Activated naive CD4-positive, alpha-beta T cell treated with anti-CD3 and anti-CD28 coated beads, Interleukin-2, amount 50 U/mL, for 24 hours (primary cell): ENCODE data around the gene ITGB5.

Experiments used
- H3K27ac Mint-ChIP-seq: one replicate; pipeline ENCODE4 v1.8.0; 2021; ENCODE audit warnings: mild to moderate bottlenecking, mixed read lengths
- H3K27me3 Mint-ChIP-seq: one replicate; pipeline ENCODE4 v1.8.0; 2021; ENCODE audit warnings: mixed read lengths
- H3K36me3 Mint-ChIP-seq: one replicate; pipeline ENCODE4 v1.8.0; 2021; ENCODE audit warnings: mixed read lengths
- H3K4me1 Mint-ChIP-seq: one replicate; pipeline ENCODE4 v1.8.0; 2021; ENCODE audit warnings: mixed read lengths
- H3K4me3 Mint-ChIP-seq: one replicate; pipeline ENCODE4 v1.8.0; 2021; ENCODE audit warnings: mild to moderate bottlenecking, mixed read lengths
- H3K9me3 Mint-ChIP-seq: one replicate; pipeline ENCODE4 v1.8.0; 2021; ENCODE audit warnings: mixed read lengths

The ITGB5 gene

GRCh38 chr3:124853446-124853845, 33.7 kb downstream of the ITGB5 start:
- no peaks in the 10 kb centered on the region for H3K9me3 Mint-ChIP-seq

DNA sequence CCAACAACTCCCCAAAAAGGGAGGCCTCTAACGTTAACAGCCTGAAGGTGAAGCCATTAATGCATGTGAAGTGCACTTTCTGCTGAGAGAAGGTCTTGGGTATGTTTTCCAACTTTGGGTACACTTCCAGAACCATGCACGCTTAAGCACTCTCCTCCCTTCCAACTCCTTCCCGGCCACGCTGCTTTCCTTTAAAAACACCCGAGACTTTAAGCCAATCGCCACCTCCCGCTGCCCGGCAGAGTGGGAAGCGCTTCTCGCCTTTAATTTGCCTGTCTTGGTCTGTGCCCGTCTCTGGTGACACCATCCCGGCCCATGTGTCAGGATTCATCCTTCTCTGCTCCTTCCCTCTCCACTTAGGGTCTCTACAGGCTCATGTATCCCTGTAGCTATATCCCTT, 35.3 kb downstream of the ITGB5 start:
- Mint-ChIP-seq H3K4me1 (no peaks in the 10 kb centered on the region), H3K27me3 (peaks cover 2% of the 10 kb centered on the region), H3K9me3 (no peaks in the 10 kb centered on the region), H3K36me3 (no peaks in the 10 kb centered on the region), H3K4me3 (no peak overlapping the region), H3K27ac (no peak overlapping the region)

More at GRCh38 chr3:124853446-124853845, 33.7 kb downstream of the ITGB5 start:
- no peaks in the 10 kb centered on the region for H3K36me3 Mint-ChIP-seq
- H3K4me1 Mint-ChIP-seq, result no peaks in the 10 kb centered on the region
- H3K27ac Mint-ChIP-seq, result no peak overlapping the region
- no peak overlapping the region for H3K4me3 Mint-ChIP-seq
- H3K27me3 Mint-ChIP-seq, result peaks cover 2% of the 10 kb centered on the region

- Mint-ChIP-seq H3K36me3 (no peaks in the 10 kb centered on the region), H3K27me3 (peaks cover 2% of the 10 kb centered on the region), H3K4me3 (no peak overlapping the region), H3K4me1 (no peaks in the 10 kb centered on the region), H3K9me3 (no peaks in the 10 kb centered on the region), H3K27ac (no peak overlapping the region)
Measured at GRCh38 chr3:124851136-124851535, 36.0 kb downstream of the ITGB5 start.

DNA sequence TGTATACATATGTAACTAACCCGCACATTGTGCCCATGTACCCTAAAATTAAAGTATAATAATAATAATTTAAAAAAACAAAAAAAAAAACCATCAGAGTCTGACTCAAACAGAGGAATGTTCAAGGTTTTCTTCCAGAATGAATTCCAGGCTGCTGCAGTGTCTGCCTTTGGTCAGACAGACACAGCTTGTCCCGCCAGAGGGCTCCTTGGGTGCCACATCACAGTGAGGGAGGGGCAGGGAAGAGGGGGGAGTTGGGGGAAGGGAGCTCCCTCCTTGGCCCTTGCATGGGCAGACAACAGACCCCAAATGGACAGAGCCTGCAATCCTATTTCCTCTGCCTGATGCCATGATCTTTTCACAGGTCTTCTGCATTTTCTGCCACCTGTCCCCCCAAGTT, 36.5 kb downstream of the ITGB5 start:
- H3K4me3 Mint-ChIP-seq, result no peak overlapping the region
- no peaks in the 10 kb centered on the region for H3K27me3 Mint-ChIP-seq
- no peaks in the 10 kb centered on the region for H3K4me1 Mint-ChIP-seq
- H3K36me3 Mint-ChIP-seq, result no peaks in the 10 kb centered on the region
- H3K9me3 Mint-ChIP-seq, result no peaks in the 10 kb centered on the region
- no peak overlapping the region for H3K27ac Mint-ChIP-seq

DNA sequence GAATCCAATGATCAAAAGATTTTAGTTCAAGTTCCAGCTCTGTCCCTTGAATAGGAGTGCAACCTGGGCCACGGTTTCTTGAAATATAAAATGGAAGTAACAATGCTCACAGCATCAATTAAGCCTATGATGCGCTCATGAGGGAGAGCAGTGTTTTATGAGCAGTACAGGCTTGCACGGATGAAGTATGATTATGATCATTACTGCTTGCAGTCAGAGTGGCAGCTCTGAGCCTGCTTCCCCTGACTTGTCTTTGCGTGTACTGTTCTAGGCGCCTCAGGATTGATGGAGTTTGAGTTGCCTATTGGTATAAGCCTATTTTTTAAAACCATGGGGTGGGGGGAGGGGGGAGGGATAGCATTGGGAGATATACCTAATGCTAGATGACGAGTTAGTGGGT, 37.0 kb downstream of the ITGB5 start:
- Mint-ChIP-seq H3K27me3 (no peaks in the 10 kb centered on the region), H3K4me3 (no peak overlapping the region), H3K36me3 (no peaks in the 10 kb centered on the region), H3K27ac (no peak overlapping the region), H3K9me3 (no peaks in the 10 kb centered on the region), H3K4me1 (no peaks in the 10 kb centered on the region)

DNA sequence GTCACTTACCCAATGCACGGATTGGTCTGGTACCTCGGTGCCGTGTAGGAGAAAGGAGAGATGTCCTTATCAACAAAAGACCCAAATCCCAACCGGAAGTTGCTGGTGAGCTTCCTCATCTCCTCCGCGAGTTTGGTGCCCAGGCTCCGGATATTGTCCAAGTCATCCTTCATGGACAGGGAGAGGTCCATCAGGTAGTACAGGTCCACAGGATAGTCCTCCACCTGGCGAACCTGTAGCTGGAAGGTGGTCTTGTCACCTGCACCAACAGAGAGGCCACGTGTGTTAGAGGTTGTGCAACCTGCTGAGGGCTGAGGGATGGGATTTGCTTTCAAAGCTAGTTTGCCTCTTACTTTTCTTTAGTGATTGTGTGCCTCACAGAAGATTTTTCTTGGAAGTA, 38.9 kb downstream of the ITGB5 start:
- no peak overlapping the region for H3K27ac Mint-ChIP-seq
- no peak overlapping the region for H3K4me3 Mint-ChIP-seq
- no peaks in the 10 kb centered on the region for H3K27me3 Mint-ChIP-seq
- no peaks in the 10 kb centered on the region for H3K36me3 Mint-ChIP-seq
- no peaks in the 10 kb centered on the region for H3K9me3 Mint-ChIP-seq
- no peaks in the 10 kb centered on the region for H3K4me1 Mint-ChIP-seq

GRCh38 chr3:124847863-124848262, 39.3 kb downstream of the ITGB5 start:
- Mint-ChIP-seq H3K9me3 (no peaks in the 10 kb centered on the region), H3K4me1 (no peaks in the 10 kb centered on the region), H3K27ac (no peak overlapping the region), H3K36me3 (no peaks in the 10 kb centered on the region), H3K27me3 (no peaks in the 10 kb centered on the region), H3K4me3 (no peak overlapping the region)

DNA sequence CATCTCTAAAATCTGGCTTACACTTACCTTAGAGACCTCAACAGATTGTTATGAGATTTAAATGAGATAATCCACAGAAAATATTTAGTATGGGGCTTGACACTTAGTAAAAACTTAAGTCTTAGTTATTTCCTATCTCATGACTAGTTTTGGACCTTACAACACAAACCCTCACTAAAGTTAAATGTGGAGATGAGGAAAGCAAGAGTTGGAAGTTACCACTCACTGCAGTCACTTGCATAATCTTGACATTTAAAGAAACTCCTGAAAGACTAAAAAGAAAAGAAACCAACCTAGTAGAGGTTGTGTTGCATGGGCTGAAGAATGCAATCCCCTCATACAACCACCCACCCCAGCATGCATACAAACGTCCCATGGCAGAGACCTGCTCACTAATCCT, 40.1 kb downstream of the ITGB5 start:
- Mint-ChIP-seq H3K4me3 (no peak overlapping the region), H3K27ac (no peak overlapping the region), H3K9me3 (no peaks in the 10 kb centered on the region), H3K36me3 (no peaks in the 10 kb centered on the region), H3K27me3 (no peaks in the 10 kb centered on the region), H3K4me1 (no peaks in the 10 kb centered on the region)

DNA sequence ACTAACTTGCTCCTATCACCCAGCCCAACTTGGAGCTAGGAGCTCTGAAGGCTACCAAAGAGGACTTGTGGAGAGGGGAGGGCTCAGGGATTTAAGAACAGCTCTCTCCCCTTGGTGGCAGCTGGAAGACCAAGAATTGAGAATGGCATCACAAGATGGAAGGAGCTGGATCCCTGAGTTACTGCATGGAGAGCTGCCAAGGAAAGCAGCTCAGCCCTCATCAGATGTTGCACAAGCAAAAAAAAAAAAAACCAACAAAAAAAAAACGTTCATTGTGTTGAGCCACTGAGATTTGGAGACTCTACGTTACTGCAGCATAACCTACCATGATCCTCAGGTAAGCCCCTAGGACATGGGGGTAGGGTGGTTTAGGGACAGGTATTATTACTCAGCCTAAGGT, 41.0 kb downstream of the ITGB5 start:
- Mint-ChIP-seq H3K27ac (no peak overlapping the region), H3K9me3 (no peaks in the 10 kb centered on the region), H3K36me3 (no peaks in the 10 kb centered on the region), H3K4me3 (no peak overlapping the region), H3K27me3 (no peaks in the 10 kb centered on the region), H3K4me1 (no peaks in the 10 kb centered on the region)

GRCh38 chr3:124845406-124845805, 41.8 kb downstream of the ITGB5 start:
- no peaks in the 10 kb centered on the region for H3K4me1 Mint-ChIP-seq

GRCh38 chr3:124843506-124844177, 43.5 kb downstream of the ITGB5 start:
- Mint-ChIP-seq H3K36me3 (no peaks in the 10 kb centered on the region), H3K4me3 (no peak overlapping the region), H3K27me3 (no peaks in the 10 kb centered on the region), H3K27ac (no peak overlapping the region), H3K4me1 (no peaks in the 10 kb centered on the region), H3K9me3 (no peaks in the 10 kb centered on the region)

More at GRCh38 chr3:124845406-124845805, 41.8 kb downstream of the ITGB5 start:
- Mint-ChIP-seq H3K4me3 (no peak overlapping the region), H3K27ac (no peak overlapping the region), H3K36me3 (no peaks in the 10 kb centered on the region), H3K9me3 (no peaks in the 10 kb centered on the region), H3K27me3 (no peaks in the 10 kb centered on the region)

- Mint-ChIP-seq H3K4me3 (no peak overlapping the region), H3K27ac (no peak overlapping the region), H3K27me3 (no peaks in the 10 kb centered on the region), H3K4me1 (no peaks in the 10 kb centered on the region), H3K9me3 (no peaks in the 10 kb centered on the region), H3K36me3 (no peaks in the 10 kb centered on the region)
Measured at GRCh38 chr3:124843047-124843446, 44.1 kb downstream of the ITGB5 start.

- Mint-ChIP-seq H3K27ac (no peak overlapping the region), H3K27me3 (no peaks in the 10 kb centered on the region), H3K36me3 (no peaks in the 10 kb centered on the region), H3K4me1 (no peaks in the 10 kb centered on the region), H3K9me3 (no peaks in the 10 kb centered on the region), H3K4me3 (no peak overlapping the region)
Measured at GRCh38 chr3:124841517-124841916, 45.6 kb downstream of the ITGB5 start.

DNA sequence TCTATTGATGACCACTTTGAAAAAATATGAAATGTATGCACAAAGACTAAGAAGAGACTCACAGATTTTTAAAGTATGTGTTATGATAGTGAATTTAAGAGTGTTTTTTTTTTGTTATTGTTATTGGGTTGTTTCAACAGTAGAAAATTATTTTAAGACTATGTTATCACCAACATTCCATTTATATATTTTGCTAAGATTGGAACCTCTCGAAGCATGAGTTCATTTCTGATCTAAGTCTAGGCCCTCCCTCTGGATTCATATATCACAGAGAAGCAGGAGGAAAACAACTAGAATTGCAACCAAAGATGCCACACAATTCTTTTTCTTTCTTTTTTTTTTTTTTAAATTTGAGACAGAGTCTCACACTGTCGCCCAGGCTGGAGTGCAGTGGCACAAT, 46.8 kb downstream of the ITGB5 start:
- Mint-ChIP-seq H3K27ac (no peak overlapping the region), H3K9me3 (no peaks in the 10 kb centered on the region), H3K27me3 (no peaks in the 10 kb centered on the region), H3K4me3 (no peak overlapping the region), H3K4me1 (peaks cover 5% of the 10 kb centered on the region), H3K36me3 (no peaks in the 10 kb centered on the region)

GRCh38 chr3:124839896-124840295, 47.3 kb downstream of the ITGB5 start:
- Mint-ChIP-seq H3K4me3 (no peak overlapping the region), H3K4me1 (peaks cover 10% of the 10 kb centered on the region), H3K36me3 (no peaks in the 10 kb centered on the region), H3K9me3 (no peaks in the 10 kb centered on the region), H3K27ac (no peak overlapping the region), H3K27me3 (no peaks in the 10 kb centered on the region)

GRCh38 chr3:124838963-124839362, 48.2 kb downstream of the ITGB5 start:
- H3K36me3 Mint-ChIP-seq, result no peaks in the 10 kb centered on the region
- no peak overlapping the region for H3K27ac Mint-ChIP-seq
- H3K4me3 Mint-ChIP-seq, result no peak overlapping the region

GRCh38 chr3:124837730-124838186, 49.4 kb downstream of the ITGB5 start:
- Mint-ChIP-seq H3K4me1 (peaks cover 18% of the 10 kb centered on the region), H3K9me3 (no peaks in the 10 kb centered on the region), H3K27me3 (no peaks in the 10 kb centered on the region), H3K36me3 (no peaks in the 10 kb centered on the region), H3K27ac (no peak overlapping the region), H3K4me3 (no peak overlapping the region)

More at GRCh38 chr3:124838963-124839362, 48.2 kb downstream of the ITGB5 start:
- H3K27me3 Mint-ChIP-seq, result no peaks in the 10 kb centered on the region
- H3K4me1 Mint-ChIP-seq, result peaks cover 14% of the 10 kb centered on the region
- H3K9me3 Mint-ChIP-seq, result no peaks in the 10 kb centered on the region
